Skeletal muscle tissue (tissue), 1 donor: Measurements from ENCODE around the gene SPANXB1. TPM values are rescaled to one million over a fixed set of nuclear protein-coding genes. Genes with fewer than 3 reads are reported as not detected.

ENCODE experiments used
- total RNA-seq: library from RNA; depleted of rRNA; stranded (reverse); fragments of >200 nt; gene quantifications from one replicate; pipeline ENCODE4 v1.2.3, GENCODE V29; 2014

SPANXB1 gene
- total RNA-seq, 1 donor from 2014 or later = not detected

Other genes with a start within 250 kb of the SPANXB1 start
- 3.7 TPM for gene LDOC1, start 174.5 kb downstream of the SPANXB1 start, total RNA-seq
- not detected for gene SPANXC, start 239.9 kb downstream of the SPANXB1 start, total RNA-seq